Uterus (tissue), 2 donors: ENCODE data around the gene SLC28A2.

ENCODE experiments used
- POLR2A ChIP-seq, 2 donors: fragments of 450-650 bp; IDR thresholded peaks; one replicate each; pipeline ENCODE4 v1.6.1; 2016; ENCODE audit warnings: antibody characterized with exemption in 2 of 2, mild to moderate bottlenecking in 1 of 2, moderate library complexity in 1 of 2
- TF ChIP-seq, protein P1 (sequence below), 4 experiments: fragments of 200-600 bp in 2 of 4; fragments of 450-650 bp in 2 of 4; sonication (generic) in 2 of 4; IDR thresholded peaks; one replicate each; pipeline ENCODE4 v1.5.1; 2016 to 2019; ENCODE audit warnings: antibody characterized with exemption in 4 of 4, mild to moderate bottlenecking in 2 of 4, moderate library complexity in 1 of 4

GRCh38 chr15:45253330-45253729 lies 1.3 kb downstream of the SLC28A2 start:
- TF ChIP-seq, protein P1, sequence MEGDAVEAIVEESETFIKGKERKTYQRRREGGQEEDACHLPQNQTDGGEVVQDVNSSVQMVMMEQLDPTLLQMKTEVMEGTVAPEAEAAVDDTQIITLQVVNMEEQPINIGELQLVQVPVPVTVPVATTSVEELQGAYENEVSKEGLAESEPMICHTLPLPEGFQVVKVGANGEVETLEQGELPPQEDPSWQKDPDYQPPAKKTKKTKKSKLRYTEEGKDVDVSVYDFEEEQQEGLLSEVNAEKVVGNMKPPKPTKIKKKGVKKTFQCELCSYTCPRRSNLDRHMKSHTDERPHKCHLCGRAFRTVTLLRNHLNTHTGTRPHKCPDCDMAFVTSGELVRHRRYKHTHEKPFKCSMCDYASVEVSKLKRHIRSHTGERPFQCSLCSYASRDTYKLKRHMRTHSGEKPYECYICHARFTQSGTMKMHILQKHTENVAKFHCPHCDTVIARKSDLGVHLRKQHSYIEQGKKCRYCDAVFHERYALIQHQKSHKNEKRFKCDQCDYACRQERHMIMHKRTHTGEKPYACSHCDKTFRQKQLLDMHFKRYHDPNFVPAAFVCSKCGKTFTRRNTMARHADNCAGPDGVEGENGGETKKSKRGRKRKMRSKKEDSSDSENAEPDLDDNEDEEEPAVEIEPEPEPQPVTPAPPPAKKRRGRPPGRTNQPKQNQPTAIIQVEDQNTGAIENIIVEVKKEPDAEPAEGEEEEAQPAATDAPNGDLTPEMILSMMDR (IDR thresholded peaks at IDR 0.05) = no peak
- TF ChIP-seq POLR2A (IDR thresholded peaks at IDR 0.05) = no peak
